SHP77 (cell line): Measurements from ENCODE around the gene SLC2A10.

Experiments used
- DNase-seq, 2 experiments: peaks; one replicate each; lab custom pipeline; 2025; lab: John Stamatoyannopoulos, UW

The SLC2A10 gene

GRCh38 chr20:46770330-46771194, 61.1 kb downstream of the SLC2A10 start:
- DNase-seq = no peak

DNA sequence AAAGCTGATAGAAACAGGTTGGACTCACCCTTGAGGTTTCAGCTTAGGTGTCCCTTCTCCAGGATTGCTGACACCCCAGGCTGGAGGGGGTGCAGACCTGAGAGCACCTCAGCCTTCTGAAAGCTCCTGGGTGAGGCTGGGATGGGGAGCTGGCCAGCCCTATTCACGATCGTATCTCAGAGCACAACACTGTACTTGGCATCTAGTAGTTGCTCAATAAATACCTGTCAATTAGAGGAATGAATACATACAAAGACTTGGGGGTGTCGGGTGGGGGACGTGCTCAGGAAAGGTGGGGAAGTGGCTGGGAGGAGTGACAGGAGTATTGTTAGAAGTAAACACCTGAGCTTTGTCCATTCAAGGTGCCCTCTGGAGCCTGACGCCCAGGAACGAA, 61.7 kb downstream of the SLC2A10 start:
- no peak for DNase-seq

- no peak for DNase-seq
Measured at GRCh38 chr20:46772901-46773300, 63.5 kb downstream of the SLC2A10 start.

- DNase-seq = no peak
Measured at GRCh38 chr20:46773680-46774079, 64.2 kb downstream of the SLC2A10 start.

GRCh38 chr20:46774236-46774635, 64.8 kb downstream of the SLC2A10 start:
- no peak for DNase-seq

DNA sequence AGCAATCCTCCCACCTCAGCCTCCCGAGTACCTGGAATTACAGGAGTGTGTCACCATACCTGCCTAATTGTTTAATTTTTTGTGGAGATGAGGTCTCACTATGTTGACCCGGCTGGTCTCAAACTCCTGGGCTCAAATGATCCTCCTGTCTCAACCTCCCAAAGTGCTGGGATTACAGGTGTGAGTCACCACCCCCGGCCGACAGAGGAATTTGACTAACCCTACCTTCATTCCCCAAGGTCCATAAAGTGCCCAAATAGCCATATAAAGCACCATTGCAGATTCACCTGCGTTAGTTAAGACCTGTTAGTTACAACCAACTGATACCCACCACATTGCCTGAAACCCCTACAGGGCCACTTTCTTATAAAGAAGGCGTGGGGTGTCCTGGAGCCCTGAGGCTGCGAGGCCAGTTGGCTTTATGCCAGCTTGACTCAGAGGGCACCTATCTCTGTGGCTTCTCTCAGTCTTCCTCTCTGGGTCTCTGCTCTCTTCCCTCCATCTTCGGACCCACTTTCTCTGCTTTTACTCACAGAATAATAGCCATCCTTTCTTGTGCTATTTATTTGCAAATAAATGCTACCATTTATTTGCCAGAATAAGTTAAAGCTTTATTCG, 65.6 kb downstream of the SLC2A10 start:
- no peak for DNase-seq

- no peak for DNase-seq
Measured at GRCh38 chr20:46775806-46776205, 66.4 kb downstream of the SLC2A10 start.

DNA sequence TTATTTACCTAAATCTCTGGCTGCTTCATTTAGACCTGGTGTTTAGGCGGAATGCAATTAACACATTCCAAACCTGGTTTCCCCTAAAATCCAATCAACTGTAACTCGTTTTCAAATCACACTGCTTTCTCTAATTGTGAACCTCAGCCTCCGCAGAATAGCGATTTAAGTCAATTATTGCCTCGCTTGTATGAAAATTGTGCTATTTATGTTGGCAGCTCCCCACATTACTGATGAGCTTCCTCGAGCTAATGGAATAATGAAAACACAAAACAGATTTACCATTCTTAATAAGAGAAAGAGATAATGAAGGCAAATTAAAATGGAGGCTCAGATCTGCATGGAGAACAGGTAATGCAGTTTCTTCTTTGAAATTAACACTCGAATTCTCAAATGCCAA, 67.9 kb downstream of the SLC2A10 start:
- no peak for DNase-seq

GRCh38 chr20:46779831-46780230, 70.4 kb downstream of the SLC2A10 start:
- no peak for DNase-seq

DNA sequence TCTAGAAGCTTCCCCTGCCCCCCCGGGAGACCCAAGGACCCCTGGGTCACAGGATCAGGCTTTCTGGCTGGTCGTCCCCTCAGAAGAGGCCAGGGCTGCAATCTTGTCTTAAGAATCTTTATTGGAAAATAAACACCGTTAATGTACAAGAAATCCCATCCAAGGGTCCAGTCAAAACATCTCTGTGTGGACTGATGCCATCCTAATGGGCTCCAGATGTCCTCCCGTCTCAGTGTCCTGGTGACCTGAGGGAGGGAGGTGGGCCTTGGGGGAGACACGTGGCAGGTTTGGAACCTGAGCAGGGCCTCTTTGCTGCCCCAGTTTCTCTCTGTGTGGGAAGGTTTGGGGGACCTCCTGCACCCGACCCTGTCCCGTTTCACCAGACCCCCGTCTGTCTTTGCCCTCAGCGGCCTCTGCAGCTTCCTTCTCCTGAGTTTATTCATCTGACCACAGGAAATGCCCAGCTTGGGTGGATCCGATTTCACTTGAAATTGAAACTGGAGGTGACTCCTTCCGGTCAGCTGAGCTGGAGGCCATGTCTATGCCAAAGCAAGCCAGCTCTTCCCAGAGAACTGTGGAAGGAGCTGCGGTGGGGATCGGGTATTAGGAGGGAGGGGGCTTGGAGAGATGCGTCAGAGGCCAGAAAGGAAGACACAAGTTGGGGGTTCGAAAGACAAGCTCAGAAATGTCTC, 75.1 kb downstream of the SLC2A10 start:
- no peak for DNase-seq
